Left lung (tissue), 10 donors: Measurements from ENCODE around the gene SENP3. TPM values are rescaled to one million over a fixed set of nuclear protein-coding genes. Genes with fewer than 3 reads are reported as not detected.

ENCODE experiments used
- ATAC-seq: fragments of 200-7000 bp; cut with Tn5 transposase; one replicate; pipeline ENCODE4 v1.9.1; 2020; ENCODE audit warnings: moderate library complexity
- DNase-seq, 4 donors: peaks; one replicate each; pipeline ENCODE4 v3.0.0-alpha.2; 2013 to 2020
- H3K27ac ChIP-seq, 2 donors: fragments of 200-600 bp; sonication (generic) in 1 of 2; one replicate each; pipeline versions ENCODE4 v1.5.0 to v1.8.0; 2020 to 2021
- H3K27me3 ChIP-seq, 2 donors: fragments of 200-600 bp; sonication (generic) in 1 of 2; one replicate each; pipeline versions ENCODE4 v1.5.0 to v1.8.0; 2020 to 2021
- H3K36me3 ChIP-seq, 2 donors: fragments of 200-600 bp; sonication (generic) in 1 of 2; one replicate each; pipeline versions ENCODE4 v1.5.0 to v1.8.0; 2020 to 2021
- H3K4me1 ChIP-seq, 2 donors: fragments of 200-600 bp; one replicate each; pipeline ENCODE4 v1.8.0; 2021
- H3K4me3 ChIP-seq, 2 donors: fragments of 200-600 bp; sonication (generic) in 1 of 2; one replicate each; pipeline versions ENCODE4 v1.5.0 to v1.8.0; 2020 to 2021; ENCODE audit warnings: mild to moderate bottlenecking in 1 of 2
- H3K9me3 ChIP-seq, 2 donors: fragments of 200-600 bp; sonication (generic) in 1 of 2; one replicate each; pipeline versions ENCODE4 v1.5.0 to v1.8.0; 2020 to 2021
- intact Hi-C, 2 donors: fragments of 100-400 bp; cut with DNase I; formaldehyde crosslinking; loops; one replicate each; pipeline versions ENCODE4 v1.11.2 to v1.14.2; 2022
- polyA plus RNA-seq, 6 donors: library from polyadenylated mRNA; unstranded; fragments of 120-200 nt; gene quantifications; one replicate each; pipeline ENCODE4 v1.2.1, GENCODE V29; 2013; ENCODE audit not compliant: insufficient read length in 6 of 6
- total RNA-seq, 2 donors: library from RNA; stranded (reverse); fragmentation: NEBNext Ultra II Directional; extraction: Animal tissue kit (Norgen Biotek cat#: 25700); gene quantifications; one replicate each; pipeline ENCODE4 v1.2.1, GENCODE V29; 2021
- TF ChIP-seq, protein P1 (sequence below), 2 donors: fragments of 200-600 bp; sonication (generic) in 1 of 2; IDR thresholded peaks; one replicate each; pipeline versions ENCODE4 v1.5.0 to v1.8.0; 2021; ENCODE audit warnings: antibody characterized with exemption in 2 of 2
- donor health status: DM: no; HTN: yes; CAD: no.
- donor health status: DM: no; HTN: no; CAD: no.

The SENP3 gene
- total and polyA plus RNA-seq, 8 donors = 43.5 to 72.5 (median 67.9) TPM

DNA sequence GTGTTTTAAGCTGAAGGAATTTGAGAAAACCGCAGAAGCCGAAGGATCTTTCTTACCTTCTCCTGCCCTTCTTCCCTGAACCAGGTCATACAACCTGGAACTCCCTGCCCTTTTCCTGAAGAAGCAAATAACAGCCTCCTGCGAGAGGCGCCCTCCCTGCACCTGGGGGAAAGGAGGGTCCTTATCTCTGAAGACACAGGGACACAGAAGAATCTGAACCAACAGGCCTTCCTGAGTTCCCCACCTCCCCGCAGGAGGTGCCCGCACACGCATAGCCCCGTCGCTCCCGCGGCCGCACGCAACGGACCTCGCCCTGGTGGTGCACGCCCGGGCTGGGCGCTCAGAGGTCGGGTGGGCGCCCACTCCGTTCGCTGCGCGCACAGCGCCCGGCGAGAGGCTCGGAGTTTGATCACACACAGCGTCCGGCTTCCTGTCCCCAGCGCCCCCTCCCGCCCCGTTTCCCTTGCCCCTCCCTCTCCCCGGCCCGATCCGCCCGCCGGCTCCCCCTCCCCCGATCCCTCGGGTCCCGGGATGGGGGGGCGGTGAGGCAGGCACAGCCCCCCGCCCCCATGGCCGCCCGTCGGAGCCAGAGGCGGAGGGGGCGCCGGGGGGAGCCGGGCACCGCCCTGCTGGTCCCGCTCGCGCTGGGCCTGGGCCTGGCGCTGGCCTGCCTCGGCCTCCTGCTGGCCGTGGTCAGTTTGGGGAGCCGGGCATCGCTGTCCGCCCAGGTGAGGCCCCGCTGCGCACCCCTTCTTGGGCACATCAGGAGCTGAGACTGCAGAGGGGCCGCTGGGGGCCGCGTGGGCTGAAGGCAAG lies 12.9 kb upstream of the SENP3 start, which contains the start of gene TNFSF12:
Gene TNFSF12 (plus strand): TSS at position 474 of the 816 bp plus-strand sequence. CDS start 96 bp downstream, at position 570.
- Histone ChIP-seq H3K4me3 (peak within 1 kb of the TSS; percentile 55 to 78), H3K27me3 (no peaks in the 10 kb centered on the region), H3K27ac (peak within 1 kb of the TSS; percentile 86), H3K9me3 (no peaks in the 10 kb centered on the region), H3K4me1 (peaks cover 6 to 51% of the 10 kb centered on the region in 2 donors), H3K36me3 (peaks cover 0 to 7% of the 10 kb centered on the region in 2 donors)
- TF ChIP-seq, protein P1, sequence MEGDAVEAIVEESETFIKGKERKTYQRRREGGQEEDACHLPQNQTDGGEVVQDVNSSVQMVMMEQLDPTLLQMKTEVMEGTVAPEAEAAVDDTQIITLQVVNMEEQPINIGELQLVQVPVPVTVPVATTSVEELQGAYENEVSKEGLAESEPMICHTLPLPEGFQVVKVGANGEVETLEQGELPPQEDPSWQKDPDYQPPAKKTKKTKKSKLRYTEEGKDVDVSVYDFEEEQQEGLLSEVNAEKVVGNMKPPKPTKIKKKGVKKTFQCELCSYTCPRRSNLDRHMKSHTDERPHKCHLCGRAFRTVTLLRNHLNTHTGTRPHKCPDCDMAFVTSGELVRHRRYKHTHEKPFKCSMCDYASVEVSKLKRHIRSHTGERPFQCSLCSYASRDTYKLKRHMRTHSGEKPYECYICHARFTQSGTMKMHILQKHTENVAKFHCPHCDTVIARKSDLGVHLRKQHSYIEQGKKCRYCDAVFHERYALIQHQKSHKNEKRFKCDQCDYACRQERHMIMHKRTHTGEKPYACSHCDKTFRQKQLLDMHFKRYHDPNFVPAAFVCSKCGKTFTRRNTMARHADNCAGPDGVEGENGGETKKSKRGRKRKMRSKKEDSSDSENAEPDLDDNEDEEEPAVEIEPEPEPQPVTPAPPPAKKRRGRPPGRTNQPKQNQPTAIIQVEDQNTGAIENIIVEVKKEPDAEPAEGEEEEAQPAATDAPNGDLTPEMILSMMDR (IDR thresholded peaks at IDR 0.05) = peak; percentile 5 to 16
- ATAC-seq (peak; percentile 85), DNase-seq (peak; percentile 19 to 89 (median 70))
- intact Hi-C loops = no loop called here

DNA sequence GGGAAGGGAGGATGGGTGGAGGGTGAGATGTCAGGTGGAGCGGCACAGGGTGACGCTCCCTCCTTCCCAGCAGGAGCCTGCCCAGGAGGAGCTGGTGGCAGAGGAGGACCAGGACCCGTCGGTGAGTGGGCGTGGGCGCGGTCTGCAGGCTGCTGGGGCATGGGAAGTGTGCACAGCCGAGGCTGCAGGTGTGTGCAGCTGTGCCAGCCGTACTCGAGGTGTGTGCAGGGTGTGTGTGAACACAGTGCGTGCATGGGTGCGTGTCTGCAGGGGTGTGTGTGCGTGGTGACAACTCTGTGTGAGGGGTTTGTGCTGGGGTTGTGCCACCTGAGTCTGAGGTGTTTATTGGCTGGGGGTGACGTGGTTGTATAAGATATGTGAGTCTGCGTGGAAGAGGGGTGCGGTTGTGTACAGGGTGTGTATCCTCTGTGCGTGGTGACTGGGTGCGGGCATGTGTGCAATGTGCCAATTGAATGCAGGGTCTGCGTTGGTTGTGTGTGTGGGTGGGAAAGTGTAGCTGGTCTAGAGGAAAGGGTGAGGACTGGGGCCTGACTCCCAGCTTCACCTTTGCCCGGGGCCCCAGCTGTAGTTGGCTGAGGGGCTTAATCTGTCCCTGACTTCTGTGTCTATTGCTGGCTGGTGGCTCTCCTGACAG lies 12.2 kb upstream of the SENP3 start:
- Histone ChIP-seq H3K36me3 (peaks cover 0 to 7% of the 10 kb centered on the region in 2 donors), H3K4me1 (peaks cover 6 to 55% of the 10 kb centered on the region in 2 donors), H3K27ac (peak overlapping the region; percentile 86), H3K27me3 (no peaks in the 10 kb centered on the region), H3K9me3 (no peaks in the 10 kb centered on the region), H3K4me3 (peak overlapping the region; percentile 55 to 78)
- TF ChIP-seq, protein P1 (IDR thresholded peaks at IDR 0.05) = no peak
- intact Hi-C loops = no loop called here
- ATAC-seq (peak; percentile 72), DNase-seq (peak in 1 of 4 donors; percentile 44)

DNA sequence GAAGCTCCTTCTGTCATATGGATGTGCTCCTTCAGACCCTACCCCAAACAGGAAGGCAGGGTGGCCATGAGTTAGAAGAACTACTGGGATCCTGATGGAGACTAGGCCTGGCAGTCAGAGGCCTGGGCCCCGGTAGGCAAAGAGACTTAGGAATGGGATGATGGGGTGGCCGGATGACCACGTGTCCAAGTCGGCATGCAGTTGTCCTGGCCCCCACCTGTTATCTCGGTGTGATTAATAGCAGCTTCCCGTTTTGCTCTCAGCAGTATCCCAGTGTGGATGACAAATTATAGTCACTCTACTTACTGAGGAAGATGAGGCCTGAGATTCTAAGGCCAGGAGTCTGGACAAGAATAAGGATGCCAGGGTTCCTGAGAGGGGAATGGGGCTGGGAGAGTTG lies 11.4 kb upstream of the SENP3 start:
- intact Hi-C loops = no loop called here
- Histone ChIP-seq H3K4me3 (peak overlapping the region in 1 of 2 donors; percentile 78), H3K9me3 (no peaks in the 10 kb centered on the region), H3K27ac (peak overlapping the region in 1 of 2 donors; percentile 86), H3K36me3 (peaks cover 0 to 7% of the 10 kb centered on the region in 2 donors), H3K4me1 (peaks cover 6 to 57% of the 10 kb centered on the region in 2 donors), H3K27me3 (no peaks in the 10 kb centered on the region)
- no peak for ATAC-seq
- DNase-seq = no peak
- TF ChIP-seq, protein P1 (IDR thresholded peaks at IDR 0.05) = no peak

DNA sequence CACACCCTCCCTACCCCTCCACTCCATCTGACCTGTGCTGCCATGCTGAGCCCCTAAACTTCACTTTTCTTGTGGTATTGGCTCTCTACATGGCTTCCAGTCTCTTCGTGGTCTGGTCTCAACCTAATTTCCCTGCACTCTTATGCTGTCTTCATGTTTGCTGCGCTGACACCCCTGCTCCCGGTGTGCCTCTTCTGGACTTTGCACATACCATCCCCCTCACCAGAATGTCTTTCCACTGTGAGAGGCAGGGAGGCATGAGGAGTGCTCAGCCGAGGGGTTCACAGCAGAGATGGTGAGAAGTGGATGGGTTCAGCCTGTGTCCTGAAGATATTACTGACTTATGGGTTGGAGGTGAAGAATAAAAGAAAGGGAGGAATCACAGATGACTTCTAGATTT lies 10.3 kb upstream of the SENP3 start:
- DNase-seq (no peak), ATAC-seq (no peak)
- no peaks in the 10 kb centered on the region for H3K9me3 ChIP-seq
- peak overlapping the region in 1 of 2 donors; percentile 82 for H3K27ac ChIP-seq
- no peaks in the 10 kb centered on the region for H3K27me3 ChIP-seq
- TF ChIP-seq, protein P1 (IDR thresholded peaks at IDR 0.05) = no peak
- peaks cover 6 to 61% of the 10 kb centered on the region in 2 donors for H3K4me1 ChIP-seq
- no peak overlapping the region for H3K4me3 ChIP-seq
- peaks cover 0 to 7% of the 10 kb centered on the region in 2 donors for H3K36me3 ChIP-seq
- intact Hi-C loops = no loop called here

DNA sequence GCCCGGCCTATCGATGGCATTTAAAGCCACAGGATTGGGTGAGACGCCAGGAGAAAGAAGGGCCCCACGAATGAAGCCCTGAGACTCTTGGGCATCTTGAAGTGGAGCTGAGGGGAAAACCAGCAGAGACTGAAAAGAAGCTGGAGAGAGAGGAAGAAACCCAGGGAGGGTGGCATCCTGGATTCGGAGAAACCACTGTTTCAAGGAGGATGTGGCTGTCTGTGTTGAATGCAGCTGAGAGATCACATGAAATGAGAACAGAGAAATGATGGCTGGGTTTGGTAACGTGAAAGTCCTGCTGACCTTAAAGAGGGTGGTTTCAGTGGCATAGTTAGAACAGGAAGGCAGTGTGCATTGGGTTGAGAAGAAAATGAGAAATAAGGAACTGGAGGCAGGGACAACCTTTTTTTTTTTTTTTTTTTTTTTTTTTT lies 9.1 kb upstream of the SENP3 start:
- Histone ChIP-seq H3K27me3 (no peaks in the 10 kb centered on the region), H3K9me3 (no peaks in the 10 kb centered on the region), H3K4me3 (no peak overlapping the region), H3K27ac (peak overlapping the region; percentile 48 to 82), H3K4me1 (peaks cover 14 to 70% of the 10 kb centered on the region in 2 donors), H3K36me3 (peaks cover 0 to 7% of the 10 kb centered on the region in 2 donors)
- DNase-seq (peak in 1 of 4 donors; percentile 47), ATAC-seq (peak; percentile 23)
- TF ChIP-seq, protein P1 (IDR thresholded peaks at IDR 0.05) = no peak
- intact Hi-C loops = no loop called here
